Measurements from ENCODE around the gene METTL25B. TPM values are rescaled to one million over a fixed set of nuclear protein-coding genes. Genes with fewer than 3 reads are reported as not detected.
A peak's percentile ranks its signal among the peaks of the same experiment; 100 is the strongest.

METTL25B gene
- total and polyA plus RNA-seq, 2 donors (not counting 3 experiments of a cell fraction or from before 2014, with no cell fraction given) = 12.8 to 15.0 TPM

GRCh38 chr1:156766298-156767100, 38.2 kb downstream of the METTL25B start:
- Histone ChIP-seq H4K20me1 (replicated peaks; ENCODE audit: control insufficient read depth, extremely low read depth, insufficient read depth, low read length) (peaks cover 3% of the 10 kb centered on the region), H3K9me3 (replicated peaks; ENCODE audit: control insufficient read depth, insufficient read depth, low read length) (no peaks in the 10 kb centered on the region), H3K27me3 (ENCODE audit: control insufficient read depth in 2 of 2, insufficient read depth in 2 of 2, low read length in 2 of 2) (no peaks in the 10 kb centered on the region), H3K79me2 (ENCODE audit: control insufficient read depth, insufficient read depth, low read length) (peaks cover 38% of the 10 kb centered on the region), H3K36me3 (ENCODE audit: control insufficient read depth in 2 of 2, extremely low read depth in 1 of 2, insufficient read depth in 2 of 2, low read length in 2 of 2) (peaks cover 5 to 6% of the 10 kb centered on the region in 2 experiments), H3K4me3 (replicated peaks in 1 of 3; ENCODE audit: insufficient read depth in 1 of 3, low read depth in 1 of 3, low read length in 3 of 3) (peak overlapping the region; percentile 14 to 74 (median 48)), H3K9me1 (replicated peaks; ENCODE audit: control insufficient read depth, extremely low read depth, insufficient read depth, low read length) (no peaks in the 10 kb centered on the region), H3K9ac (replicated peaks; ENCODE audit: extremely low read depth, insufficient read depth, low read length) (peak overlapping the region; percentile 73), H3K4me1 (ENCODE audit: control insufficient read depth, extremely low read depth, insufficient read depth, low read length) (peaks cover 18% of the 10 kb centered on the region), H3K4me2 (ENCODE audit: insufficient read depth, low read length) (peak overlapping the region; percentile 66), H2AFZ (ENCODE audit: low read depth, low read length) (peak overlapping the region; percentile 71), H3K27ac (ENCODE audit: insufficient read depth, low read depth, low read length) (peak overlapping the region; percentile 44)
- intact Hi-C loops (cut with micrococcal nuclease) (loop anchor here (1.0 kb wide), 5 partner anchors 15 to 94 kb away; partner anchors contain the start of genes HDGF, ISG20L2, METTL25B and MRPL24), dilution Hi-C loops (cut with MboI; ENCODE audit: extremely low pct_ligation_motif_present, low sequenced_read_pairs) (no loop called here)
- ChIA-PET CTCF (interaction anchor here (1.0 to 4.2 kb wide), 10 partner anchors 8 to 162 kb away, joined by 4 to 52 read pairs (median 6); partner anchors contain the start of genes HDGF, MRPL24 and NTRK1), POLR2A (interaction anchor here (1.4 to 3.2 kb wide), 3 partner anchors 15 to 38 kb away, joined by 7 to 27 read pairs (median 14); partner anchors contain the start of genes HDGF, ISG20L2, METTL25B and MRPL24)
- DNase-seq (ENCODE audit: low read depth, low spot score) = no peak
- no peak for FAIRE-seq
- TSS peak; percentile 48 for BruUV-seq (replicated peaks)
- no peak for TF ChIP-seq MAX (IDR thresholded peaks at IDR 0.05; ENCODE audit: insufficient read depth, insufficient read length)
- TF ChIP-seq EZH2 (IDR thresholded peaks at IDR 0.05; ENCODE audit: borderline replicate concordance, low read depth, low read length, severe bottlenecking) = no peak
- TF ChIP-seq POLR2AphosphoS5 (IDR thresholded peaks at IDR 0.05; ENCODE audit: insufficient read depth, low read depth, low read length) = no peak
- TF ChIP-seq CTCF (IDR thresholded peaks at IDR 0.05; ENCODE audit: extremely low read depth in 1 of 2, insufficient read depth in 1 of 2, low read depth in 1 of 2, low read length in 2 of 2) = no peak
- TF ChIP-seq GATA2 (IDR thresholded peaks at IDR 0.05; ENCODE audit: insufficient read depth, insufficient read length, low read depth, low read length) = no peak
- TF ChIP-seq POLR2A (IDR thresholded peaks at IDR 0.05; ENCODE audit: low read depth, low read length) = peak; percentile 75
- TF ChIP-seq JUN (IDR thresholded peaks at IDR 0.05; ENCODE audit: borderline replicate concordance, insufficient read depth, insufficient read length, low read depth) = no peak
- TF ChIP-seq MYC (IDR thresholded peaks at IDR 0.05; ENCODE audit: low read depth, low read length) = no peak

All from endothelial cell of umbilical vein (primary cell).